GOT3 (cell line): ENCODE measurements around the gene KCNE2.
"Not testable (repeated sequence)": the region's sequence is repeated elsewhere in the genome, so short reads cannot be mapped to it uniquely, and the experiment has no call there.

Source experiments
- DNase-seq: peaks from one replicate; lab custom pipeline; 2025; ENCODE audit warnings: mixed read lengths; lab: John Stamatoyannopoulos, UW

Gene KCNE2

GRCh38 chr21:34407294-34407693 is 43.5 kb downstream of the KCNE2 start:
- DNase-seq = not testable (repeated sequence)

GRCh38 chr21:34417448-34418077 is 53.8 kb downstream of the KCNE2 start:
- not testable (repeated sequence) for DNase-seq
